ENCODE data around the gene PLEKHA7.

DNA sequence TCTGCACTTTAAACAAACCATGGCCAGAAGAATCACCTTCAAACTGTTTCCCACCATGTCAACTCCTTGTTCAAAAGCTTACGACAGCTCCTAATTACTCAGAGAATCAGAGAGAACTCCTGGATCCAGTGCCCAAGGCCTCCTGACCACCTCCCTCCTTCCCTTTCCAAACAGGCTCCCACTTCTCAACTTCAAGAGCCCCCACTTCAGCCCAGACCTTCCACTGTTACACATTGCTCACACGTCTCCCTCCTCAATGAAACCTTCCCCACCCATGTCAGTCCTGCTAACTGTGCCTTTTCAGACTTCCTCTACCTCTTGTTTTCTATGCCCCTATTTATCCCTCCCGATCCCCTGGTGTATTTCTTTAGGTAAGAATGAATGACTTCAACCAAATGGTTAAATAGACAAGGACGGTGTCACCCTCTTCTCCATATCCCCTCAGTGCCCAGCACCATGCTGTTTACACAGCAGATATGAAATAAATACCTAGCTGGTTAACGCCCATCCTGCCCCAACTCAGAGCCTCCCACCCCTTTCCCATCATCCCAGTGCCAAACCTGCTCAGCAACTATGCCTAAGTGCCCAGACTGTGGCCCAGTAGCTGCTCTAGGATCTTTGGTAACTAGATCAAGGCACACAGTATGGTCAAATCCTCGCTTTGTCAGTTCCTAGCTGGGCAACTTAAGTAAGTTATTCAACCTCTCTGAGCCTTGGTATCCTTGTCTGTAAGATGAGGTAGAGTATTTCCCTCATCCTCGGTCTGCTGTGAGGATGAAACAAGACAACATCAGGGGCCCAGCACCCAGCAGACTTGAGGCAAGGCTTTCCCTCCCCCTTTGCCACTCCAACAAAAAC is 36.8 kb downstream of the PLEKHA7 start:
- TF ChIP-seq, protein P1, sequence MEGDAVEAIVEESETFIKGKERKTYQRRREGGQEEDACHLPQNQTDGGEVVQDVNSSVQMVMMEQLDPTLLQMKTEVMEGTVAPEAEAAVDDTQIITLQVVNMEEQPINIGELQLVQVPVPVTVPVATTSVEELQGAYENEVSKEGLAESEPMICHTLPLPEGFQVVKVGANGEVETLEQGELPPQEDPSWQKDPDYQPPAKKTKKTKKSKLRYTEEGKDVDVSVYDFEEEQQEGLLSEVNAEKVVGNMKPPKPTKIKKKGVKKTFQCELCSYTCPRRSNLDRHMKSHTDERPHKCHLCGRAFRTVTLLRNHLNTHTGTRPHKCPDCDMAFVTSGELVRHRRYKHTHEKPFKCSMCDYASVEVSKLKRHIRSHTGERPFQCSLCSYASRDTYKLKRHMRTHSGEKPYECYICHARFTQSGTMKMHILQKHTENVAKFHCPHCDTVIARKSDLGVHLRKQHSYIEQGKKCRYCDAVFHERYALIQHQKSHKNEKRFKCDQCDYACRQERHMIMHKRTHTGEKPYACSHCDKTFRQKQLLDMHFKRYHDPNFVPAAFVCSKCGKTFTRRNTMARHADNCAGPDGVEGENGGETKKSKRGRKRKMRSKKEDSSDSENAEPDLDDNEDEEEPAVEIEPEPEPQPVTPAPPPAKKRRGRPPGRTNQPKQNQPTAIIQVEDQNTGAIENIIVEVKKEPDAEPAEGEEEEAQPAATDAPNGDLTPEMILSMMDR (IDR thresholded peaks at IDR 0.05): no peak
- TF ChIP-seq POLR2AphosphoS5 (IDR thresholded peaks at IDR 0.05): no peak

Measured in suprapubic skin (tissue), 3 donors.